ENCODE measurements around the gene KIR3DL1. TPM values are rescaled to one million over a fixed set of nuclear protein-coding genes. Genes with fewer than 3 reads are reported as not detected.

KIR3DL1 gene
- total and polyA plus RNA-seq, 2 experiments from 2014 or later = not detected

- Histone ChIP-seq H3K9me2 (ENCODE audit: insufficient read depth) (no peaks in the 10 kb centered on the region), H3K79me2 (replicated peaks; ENCODE audit: insufficient read depth) (no peaks in the 10 kb centered on the region), H3K4me3 (no peak within 1 kb of the TSS), H3F3A (replicated peaks; ENCODE audit: low read depth) (no peaks in the 10 kb centered on the region), H3K36me3 (ENCODE audit: insufficient read depth) (no peaks in the 10 kb centered on the region), H3K27ac (ENCODE audit: low read depth) (no peak within 1 kb of the TSS), H4K20me1 (replicated peaks; ENCODE audit: insufficient read depth) (no peaks in the 10 kb centered on the region), H3K4me2 (no peak within 1 kb of the TSS), H2AFZ (no peak within 1 kb of the TSS), H3K27me3 (ENCODE audit: insufficient read depth) (no peaks in the 10 kb centered on the region), H3K4me1 (ENCODE audit: insufficient read depth) (no peaks in the 10 kb centered on the region)
- no peaks in the 10 kb centered on the region for H3K4me1 Mint-ChIP-seq
- peaks cover 69% of the 10 kb centered on the region for H3K9me3 Mint-ChIP-seq
- H3K27ac Mint-ChIP-seq = no peak within 1 kb of the TSS
- H3K36me3 Mint-ChIP-seq (ENCODE audit: low read depth) = peaks cover 54% of the 10 kb centered on the region
- ATAC-seq = no peak
- peaks cover 9% of the 10 kb centered on the region for H3K27me3 Mint-ChIP-seq (ENCODE audit: insufficient read depth, low read depth, poor library complexity)
- no peak for DNase-seq (ENCODE audit: low spot score)
- TF ChIP-seq ETS1 (IDR thresholded peaks at IDR 0.05) (no peak), CREB1 (CRISPR knock-in tag; IDR thresholded peaks at IDR 0.05; ENCODE audit: low read depth) (no peak), REST (IDR thresholded peaks at IDR 0.05; ENCODE audit: unreplicated experiment) (no peak), ZNF331 (CRISPR knock-in tag; IDR thresholded peaks at IDR 0.05; ENCODE audit: low read depth) (no peak), ZNF114 (CRISPR knock-in tag; IDR thresholded peaks at IDR 0.05) (no peak), POLR2AphosphoS5 (IDR thresholded peaks at IDR 0.05; ENCODE audit: low read depth) (no peak), JUNB (IDR thresholded peaks at IDR 0.05; ENCODE audit: unreplicated experiment) (no peak), STAT1 (IDR thresholded peaks at IDR 0.05; ENCODE audit: unreplicated experiment) (no peak), EZH2 (IDR thresholded peaks at IDR 0.05; ENCODE audit: low read depth, unreplicated experiment) (no peak), ZNF462 (CRISPR knock-in tag; IDR thresholded peaks at IDR 0.05) (no peak), EZH2phosphoT487 (IDR thresholded peaks at IDR 0.05; ENCODE audit: unreplicated experiment) (no peak), NANOG (IDR thresholded peaks at IDR 0.05; ENCODE audit: borderline replicate concordance) (no peak), CTCF (conservative IDR thresholded peaks at IDR 0.05; ENCODE audit: low read depth in 2 of 2) (no peak)
- H3K4me3 Mint-ChIP-seq = no peak within 1 kb of the TSS
Measured at GRCh38 chr19:54803410-54803809, 12.9 kb upstream of the KIR3DL1 start, which contains the start of gene KIR2DL4. Gene KIR2DL4 (plus strand): TSS chr19:54803610. CDS start chr19:54803652, 42 bp downstream.
